Measurements from ENCODE around the gene FBP1. TPM values are rescaled to one million over a fixed set of nuclear protein-coding genes. Genes with fewer than 3 reads are reported as not detected.

Gene FBP1
- total RNA-seq, 1 donor from 2014 or later: not detected

DNA sequence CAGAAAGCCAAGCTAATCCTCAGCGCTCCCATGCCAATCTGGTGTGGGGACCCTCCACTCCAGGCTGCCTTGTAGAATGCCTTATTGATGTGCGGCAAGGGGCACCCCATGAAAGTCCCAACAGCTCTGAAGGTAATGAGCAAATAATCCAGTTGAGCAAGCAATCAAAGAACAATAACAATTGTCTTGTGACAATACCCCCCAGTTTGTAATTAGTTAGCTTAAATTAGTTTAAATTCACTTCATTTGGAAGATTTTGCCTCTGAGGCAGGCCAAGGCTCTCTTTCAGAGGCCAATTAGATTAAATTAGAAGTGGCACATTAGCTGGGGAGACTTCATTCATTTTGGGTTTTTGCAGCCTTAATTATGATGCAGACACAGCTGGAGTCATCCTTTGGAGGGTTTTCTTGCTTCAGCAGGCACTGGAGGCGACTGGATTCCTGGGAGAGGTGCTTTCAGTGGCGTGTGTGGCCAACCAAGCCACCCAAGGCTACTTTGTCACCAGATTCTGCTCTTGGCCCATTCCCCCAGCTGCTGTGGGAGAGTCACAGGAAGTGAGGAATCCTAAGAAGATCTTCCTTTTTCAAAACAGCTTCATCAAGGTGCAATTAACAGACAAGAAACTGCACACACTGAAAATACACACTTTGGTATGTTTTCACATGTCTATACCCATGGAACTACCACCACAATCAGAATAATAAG lies 17.9 kb upstream of the FBP1 start:
- intact Hi-C loops (cut with micrococcal nuclease): no loop called here

- intact Hi-C loops (cut with micrococcal nuclease): loop anchor here (1.0 kb wide), 1 partner anchor 13 kb away; no protein-coding TSS in a partner anchor
Measured at GRCh38 chr9:94656200-94656599, 16.9 kb upstream of the FBP1 start.

GRCh38 chr9:94655739-94656138 lies 16.4 kb upstream of the FBP1 start:
- intact Hi-C loops (cut with micrococcal nuclease): loop anchor here (1.0 kb wide), 1 partner anchor 14 kb away; no protein-coding TSS in a partner anchor

DNA sequence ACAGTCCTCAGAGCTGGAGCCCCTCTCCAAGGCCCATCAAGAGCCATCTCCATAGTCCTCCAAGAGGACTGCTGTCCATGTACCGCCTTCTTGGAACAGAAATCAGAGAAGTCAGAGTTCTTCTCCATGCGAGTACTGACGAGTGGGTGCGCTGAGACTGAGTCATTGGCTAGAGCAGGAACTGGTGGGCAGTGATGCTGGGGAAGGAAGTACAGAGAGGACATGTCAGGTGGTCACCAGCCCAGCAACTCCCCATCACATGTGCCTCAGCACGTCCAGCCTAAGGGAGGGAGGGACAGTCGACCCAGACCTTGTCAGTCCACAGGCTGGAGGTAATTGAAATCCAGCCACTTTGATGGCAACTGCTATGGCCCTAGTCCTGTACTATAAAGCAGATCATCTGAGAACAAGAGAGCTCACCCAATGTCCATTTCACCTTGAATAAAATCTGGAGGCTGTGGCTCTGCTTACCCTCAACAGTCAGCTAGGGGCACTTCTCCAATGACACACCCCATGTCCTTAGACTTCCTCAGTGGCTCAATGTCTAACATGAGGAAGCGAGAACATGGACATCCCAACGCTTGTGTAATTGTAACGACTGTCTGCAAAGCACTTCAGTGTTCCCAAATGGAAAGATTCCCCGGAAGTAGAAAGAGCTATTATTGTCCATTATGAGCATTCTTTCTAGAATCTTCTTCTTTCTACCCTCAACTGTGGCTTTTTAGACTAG lies 15.0 kb upstream of the FBP1 start:
- intact Hi-C loops (cut with micrococcal nuclease): no loop called here

GRCh38 chr9:94650949-94651348 lies 11.6 kb upstream of the FBP1 start:
- intact Hi-C loops (cut with micrococcal nuclease): no loop called here

DNA sequence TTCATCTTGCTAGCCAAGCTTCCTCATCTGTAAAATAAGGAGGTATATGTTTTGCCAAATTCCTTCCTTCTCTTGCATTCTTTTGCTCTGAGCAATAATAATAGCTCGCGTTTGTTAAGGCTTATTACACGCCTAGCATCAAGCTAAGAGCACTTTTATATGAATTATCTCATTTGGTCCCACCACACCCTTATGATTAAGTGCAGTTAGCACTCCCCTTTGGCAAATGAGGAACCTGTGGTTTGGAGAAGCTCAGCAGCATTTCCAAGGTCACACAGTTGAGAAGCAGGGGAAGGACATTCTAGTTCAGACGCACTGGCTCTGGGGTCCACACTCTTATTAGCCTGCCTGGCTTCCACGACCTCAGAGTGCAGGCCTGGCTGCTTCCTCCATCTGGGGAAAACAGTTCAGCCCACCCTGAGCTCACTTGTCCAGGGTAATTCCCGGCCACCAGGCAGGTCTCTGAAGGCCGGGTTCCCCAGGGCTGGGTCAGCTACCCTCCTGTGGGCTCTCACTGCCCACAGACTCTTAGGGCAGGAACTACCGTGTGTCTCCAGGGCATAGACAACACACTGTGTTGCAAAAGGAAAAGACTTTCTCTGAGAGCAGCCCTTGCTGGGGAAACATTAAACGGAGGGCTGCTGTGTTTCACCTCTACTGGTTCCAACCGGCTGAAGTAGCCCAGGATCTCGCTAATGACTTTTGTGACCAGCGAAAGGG lies 9.9 kb upstream of the FBP1 start:
- intact Hi-C loops (cut with micrococcal nuclease): no loop called here

GRCh38 chr9:94648185-94648584 lies 8.9 kb upstream of the FBP1 start:
- intact Hi-C loops (cut with micrococcal nuclease): no loop called here

DNA sequence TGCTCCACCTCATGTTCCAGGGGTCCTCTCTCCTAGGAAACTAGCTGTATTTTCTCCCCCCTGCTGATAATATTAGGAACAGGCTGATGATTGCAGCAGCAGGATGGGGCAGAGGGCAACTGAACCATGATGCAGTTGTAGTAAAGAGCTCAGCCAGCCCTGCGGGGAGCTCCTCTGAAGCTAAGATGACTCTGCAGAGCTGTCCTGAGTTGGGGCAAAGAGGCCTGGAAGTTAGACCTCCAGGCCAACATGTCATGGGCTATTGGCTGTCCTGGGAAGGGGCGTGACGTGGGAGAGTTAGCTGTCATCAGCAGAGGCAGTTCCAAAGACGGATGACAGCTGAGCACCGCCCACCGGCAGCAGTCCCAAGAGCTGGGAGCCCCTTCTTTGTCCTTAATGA lies 6.6 kb upstream of the FBP1 start:
- intact Hi-C loops (cut with micrococcal nuclease): no loop called here

GRCh38 chr9:94644543-94644942 lies 5.2 kb upstream of the FBP1 start:
- intact Hi-C loops (cut with micrococcal nuclease): no loop called here

GRCh38 chr9:94643741-94644140 lies 4.4 kb upstream of the FBP1 start:
- intact Hi-C loops (cut with micrococcal nuclease): no loop called here

DNA sequence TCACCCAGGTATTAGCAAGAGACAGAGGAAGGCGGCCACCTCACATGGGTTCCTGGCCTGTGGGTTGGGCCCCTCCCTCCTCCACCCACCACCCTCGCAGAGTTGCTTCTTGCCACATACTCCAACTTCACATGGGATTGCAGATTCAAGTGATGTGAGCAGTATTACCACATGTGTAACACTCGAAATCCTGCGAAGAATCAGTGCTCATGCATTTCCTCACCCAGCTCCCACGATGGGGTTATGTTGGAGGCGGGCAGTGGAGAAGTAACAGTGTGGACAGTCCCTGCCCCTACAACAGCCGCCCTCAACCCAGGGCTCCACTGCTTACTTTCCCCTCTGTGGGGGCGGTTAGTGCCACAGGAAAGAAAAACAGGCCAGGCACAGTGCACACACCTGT lies 3.9 kb upstream of the FBP1 start:
- intact Hi-C loops (cut with micrococcal nuclease): no loop called here

DNA sequence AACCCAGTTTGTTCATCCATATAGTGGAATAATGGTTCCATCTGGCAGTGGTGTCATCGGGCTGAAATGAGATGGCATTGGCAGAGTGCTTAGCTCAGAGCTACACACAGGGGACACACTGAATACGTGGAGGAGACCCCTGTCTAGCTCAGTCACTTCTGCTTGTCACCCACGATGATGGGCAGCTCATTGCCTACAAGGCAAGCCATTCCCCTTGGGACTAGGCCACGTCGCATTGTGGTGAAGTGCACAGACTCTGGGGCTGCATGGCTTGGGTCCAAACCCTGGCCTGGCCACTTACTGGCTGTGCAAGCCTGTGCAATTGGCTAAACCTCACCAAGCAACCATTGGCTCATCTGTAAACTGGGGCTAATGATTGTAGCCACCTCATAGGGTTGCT lies 3.2 kb upstream of the FBP1 start:
- intact Hi-C loops (cut with micrococcal nuclease): no loop called here

- intact Hi-C loops (cut with micrococcal nuclease): no loop called here
Measured at GRCh38 chr9:94639999-94640376, 670 bp upstream of the FBP1 start.

DNA sequence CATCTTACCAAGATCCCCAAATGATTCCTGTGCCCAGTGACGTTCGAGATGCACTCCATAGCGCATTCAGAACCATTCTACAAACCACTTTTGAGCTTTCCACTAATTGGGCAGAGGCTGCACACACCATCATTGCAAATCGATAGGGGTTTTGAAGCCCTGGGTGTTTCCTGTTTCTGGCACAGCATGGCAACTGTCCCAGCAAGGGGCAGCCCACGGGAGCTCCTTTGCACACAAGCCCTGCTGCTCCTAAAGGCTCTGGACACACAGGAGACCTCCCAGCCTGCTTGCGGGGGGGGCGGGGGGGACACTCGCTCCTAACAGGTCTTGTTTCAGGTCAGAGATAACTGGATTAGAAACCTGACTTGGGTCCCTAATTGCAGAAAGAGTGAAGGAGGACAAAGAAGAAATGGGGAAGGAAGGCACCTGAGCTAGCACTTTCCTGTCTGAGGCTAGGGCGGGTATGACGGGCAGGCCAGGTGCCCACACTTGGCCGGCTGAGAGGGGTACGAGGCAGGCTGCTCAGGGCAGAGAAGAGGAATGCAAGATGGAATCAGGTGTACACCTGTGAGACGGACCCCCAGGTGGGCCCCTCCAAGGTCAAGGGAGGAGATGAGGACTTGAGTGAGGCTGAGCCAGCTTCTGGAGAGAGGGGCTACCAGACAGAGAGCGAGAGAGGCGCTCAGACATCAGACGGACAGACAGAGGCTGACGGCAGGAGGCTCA lies 820 bp downstream of the FBP1 start:
- intact Hi-C loops (cut with micrococcal nuclease): no loop called here

DNA sequence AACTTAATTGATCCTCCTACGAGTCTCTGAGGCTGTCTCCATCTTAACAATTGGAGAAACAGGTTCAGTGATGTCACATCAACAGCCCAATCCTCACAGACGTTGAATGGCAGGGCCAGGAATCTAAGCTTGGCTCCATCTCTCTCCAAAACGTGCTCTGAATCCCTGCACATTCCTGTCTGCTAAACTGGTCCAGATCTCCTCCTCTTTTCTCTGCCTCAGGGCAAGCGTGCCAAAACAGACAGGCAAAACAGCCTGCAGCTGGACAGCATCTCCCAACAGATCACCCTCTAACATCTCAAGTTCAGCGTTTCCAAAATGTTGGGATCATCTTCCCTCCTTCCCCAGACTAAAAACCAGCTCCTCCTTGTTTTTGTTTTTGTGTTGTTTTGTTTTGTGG lies 6.6 kb downstream of the FBP1 start:
- intact Hi-C loops (cut with micrococcal nuclease): no loop called here

GRCh38 chr9:94631599-94631998 lies 7.7 kb downstream of the FBP1 start:
- intact Hi-C loops (cut with micrococcal nuclease): no loop called here

- intact Hi-C loops (cut with micrococcal nuclease): no loop called here
Measured at GRCh38 chr9:94630833-94631232, 8.5 kb downstream of the FBP1 start.

- intact Hi-C loops (cut with micrococcal nuclease): no loop called here
Measured at GRCh38 chr9:94630281-94630680, 9.0 kb downstream of the FBP1 start.

- intact Hi-C loops (cut with micrococcal nuclease): no loop called here
Measured at GRCh38 chr9:94627287-94627686, 12.0 kb downstream of the FBP1 start.

GRCh38 chr9:94625835-94626234 lies 13.5 kb downstream of the FBP1 start:
- intact Hi-C loops (cut with micrococcal nuclease): no loop called here

DNA sequence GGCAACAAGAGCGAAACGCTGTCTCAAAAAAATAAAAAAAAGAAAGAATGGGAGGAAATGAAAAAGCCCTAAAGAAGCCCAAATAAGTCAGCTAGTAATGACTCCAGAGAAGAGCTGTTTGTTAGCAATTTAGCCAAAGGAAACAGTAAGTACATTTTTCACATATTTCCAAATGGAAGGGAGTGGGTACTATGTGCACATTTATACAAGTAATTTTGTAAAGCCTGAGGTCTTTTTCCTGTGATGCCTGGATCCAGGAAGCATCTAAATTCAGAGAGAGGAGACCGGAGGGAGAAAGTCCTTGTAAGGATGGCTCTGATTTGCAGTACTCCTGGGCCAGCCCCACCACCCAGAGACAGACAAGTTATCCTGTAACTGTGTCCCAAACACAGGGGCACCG lies 14.7 kb downstream of the FBP1 start:
- intact Hi-C loops (cut with micrococcal nuclease): no loop called here

- intact Hi-C loops (cut with micrococcal nuclease): no loop called here
Measured at GRCh38 chr9:94623253-94623652, 16.1 kb downstream of the FBP1 start.

All from T-helper 2 cell treated with Interferon-gamma antibody and Interleukin-4, amounts not matched to agents 100 ng/mL and 5 ng/mL, for 36 hours (primary cell).